K562 (cell line): Measurements from ENCODE around the gene LDAH. TPM values are rescaled to one million over a fixed set of nuclear protein-coding genes. Genes with fewer than 3 reads are reported as not detected.

Experiments used
- CHD4 ChIP-seq: fragments of 200-600 bp; sonication (generic); IDR thresholded peaks from 3 replicates; pipeline ENCODE4 v1.6.1; 2012; ENCODE audit warnings: low read depth, mild to moderate bottlenecking, mixed read lengths, low read length, inconsistent platforms; ENCODE audit not compliant: insufficient read depth, insufficient replicate concordance, poor library complexity, severe bottlenecking
- ETV6 ChIP-seq, 3 experiments: fragments of 150-350 bp in 1 of 3; sonication (generic) in 1 of 3; formaldehyde crosslinking in 1 of 3; IDR thresholded peaks; 2 replicates each; pipeline versions ENCODE4 v1.6.1 to v1.8.0; 2014 to 2022; ENCODE audit warnings: borderline replicate concordance in 2 of 3, low read depth in 2 of 3, antibody characterized with exemption in 1 of 3, low read length in 1 of 3, mild to moderate bottlenecking in 1 of 3, missing genetic modification reagents in 1 of 3
- FOXP1 ChIP-seq: sonication (generic); formaldehyde crosslinking; IDR thresholded peaks from 2 replicates; pipeline ENCODE4 v1.8.0; 2022; ENCODE audit warnings: mild to moderate bottlenecking, missing genetic modification reagents
- HEY1 ChIP-seq: fragments of 250-450 bp; sonication (Bioruptor Pico); IDR thresholded peaks from 2 replicates; pipeline ENCODE4 v1.5.0; 2020; ENCODE audit warnings: mild to moderate bottlenecking, moderate library complexity, borderline replicate concordance
- MYBL2 ChIP-seq, 2 experiments: fragments of 450-650 bp in 1 of 2; sonication (generic) in 1 of 2; formaldehyde crosslinking in 1 of 2; IDR thresholded peaks; 2 replicates each; pipeline versions ENCODE4 v1.6.1 to v1.8.1; 2017 to 2022; ENCODE audit warnings: borderline replicate concordance in 1 of 2, inconsistent platforms in 1 of 2, low read depth in 1 of 2, mild to moderate bottlenecking in 1 of 2, missing genetic modification reagents in 1 of 2, moderate library complexity in 1 of 2
- POLR2G ChIP-seq: fragments of 200-400 bp; formaldehyde crosslinking; IDR thresholded peaks from 2 replicates; pipeline ENCODE4 v1.6.1; 2017; ENCODE audit warnings: low read depth, mild to moderate bottlenecking, antibody characterized with exemption, low read length, moderate library complexity
- SNIP1 ChIP-seq: fragments of 450-650 bp; IDR thresholded peaks from 2 replicates; pipeline ENCODE4 v1.7.1; 2017; ENCODE audit warnings: low read depth, mild to moderate bottlenecking
- ZNF830 ChIP-seq: fragments of 250-450 bp; sonication (Bioruptor Pico); IDR thresholded peaks from 2 replicates; pipeline ENCODE4 v1.5.0; 2021; ENCODE audit warnings: mild to moderate bottlenecking
- polyA plus RNA-seq, 8 experiments: library from polyadenylated mRNA; depleted of rRNA in 4 of 8; stranded (reverse) in 5 of 8; unstranded in 3 of 8; fragments of >200 nt; fragmentation: Nextera tagmentation in 2 of 8; fragmentation: Illumina TruSeq in 1 of 8; extraction: Ambion mirVana in 2 of 8; extraction: Trizol in 1 of 8; gene quantifications; 2 replicates each; pipeline versions ENCODE4 v1.2.1 to v1.2.3, GENCODE V29; 2011 to 2014; ENCODE audit warnings: inconsistent platforms in 1 of 8, missing spikeins in 1 of 8
- total RNA-seq, 7 experiments: library from RNA; depleted of rRNA in 6 of 7; stranded (reverse); fragments of >200 nt in 6 of 7; fragmentation: Illumina TruSeq in 2 of 7; extraction: Trizol in 2 of 7; gene quantifications; 2 replicates each; pipeline versions ENCODE4 v1.2.1 to v1.2.3, GENCODE V29; 2011 to 2021; ENCODE audit warnings: low replicate concordance in 1 of 7
- TF ChIP-seq, protein P1 (sequence below): fragments of 450-650 bp; IDR thresholded peaks from 2 replicates; pipeline ENCODE4 v1.6.1; 2017; ENCODE audit warnings: antibody characterized with exemption, mild to moderate bottlenecking
- TF ChIP-seq, protein P2 (sequence below): fragments of 450-650 bp; IDR thresholded peaks from 2 replicates; pipeline ENCODE4 v1.6.1; 2016; ENCODE audit warnings: mild to moderate bottlenecking
- TF ChIP-seq, protein P3 (sequence below): fragments of 450-650 bp; IDR thresholded peaks from 2 replicates; pipeline ENCODE4 v1.6.1; 2017; ENCODE audit warnings: mild to moderate bottlenecking, moderate library complexity
- TF ChIP-seq, protein P4 (sequence below), 3 experiments: fragments of 200-800 bp in 1 of 3; fragments of 250-450 bp in 1 of 3; fragments of 450-650 bp in 1 of 3; sonication (Bioruptor Pico) in 1 of 3; sonication (Bioruptor generic) in 1 of 3; formaldehyde crosslinking in 1 of 3; IDR thresholded peaks; 2 replicates each; pipeline versions ENCODE4 v1.6.1 to v1.8.0; 2016 to 2022; ENCODE audit warnings: mild to moderate bottlenecking in 2 of 3, missing genetic modification characterization in 2 of 3, missing compliant biosample characterization in 1 of 3, moderate library complexity in 1 of 3

The LDAH gene
- total and polyA plus RNA-seq, 9 of the 15 experiments (the other 6 are each of a cell fraction or from before 2014, with no cell fraction given) = 22.3 to 60.1 (median 40.0) TPM

DNA sequence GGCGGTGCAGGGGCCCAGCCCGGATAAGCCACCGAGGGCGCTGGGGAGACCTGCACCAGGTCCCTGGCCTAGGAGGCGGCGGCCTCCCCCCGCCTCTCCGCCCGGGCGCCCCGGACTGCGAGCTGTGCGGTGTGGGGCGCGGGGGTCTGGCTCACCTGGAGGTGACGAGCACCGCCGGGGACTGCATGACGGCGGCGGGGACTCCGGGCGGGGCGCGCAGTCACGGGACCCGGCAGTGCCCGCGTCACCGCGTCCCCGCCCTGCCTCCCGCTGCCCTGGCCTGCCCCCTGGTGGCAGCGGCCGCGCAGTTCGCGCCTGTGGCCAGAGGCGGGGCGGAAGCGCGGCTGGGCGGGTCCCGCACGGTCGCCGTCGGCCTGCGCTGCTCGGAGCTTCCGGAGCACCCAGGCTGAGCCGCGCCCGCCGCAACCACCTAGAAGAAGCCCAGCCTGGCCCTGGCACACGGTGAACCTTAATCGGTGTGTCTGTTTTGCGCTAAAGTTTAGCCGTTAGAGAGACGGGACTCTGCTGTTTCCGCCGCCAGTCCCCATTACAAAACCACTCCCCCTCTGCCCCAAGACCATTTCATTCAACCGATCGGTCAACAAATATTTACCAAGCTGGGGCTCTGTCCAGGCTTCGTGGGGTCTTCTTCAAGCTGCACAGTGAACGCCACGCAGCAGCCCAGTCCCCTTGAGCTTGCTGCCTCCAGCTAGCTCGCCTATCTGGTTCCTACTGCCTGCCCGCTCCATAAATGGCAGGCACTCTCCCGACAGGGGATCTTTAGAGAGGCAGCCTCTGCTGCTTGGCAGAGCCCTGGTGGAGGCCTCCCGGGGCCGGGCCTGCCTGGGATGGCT lies 171.8 kb downstream of the LDAH start, which contains the start of gene HS1BP3 (continued):
- TF ChIP-seq, protein P1, sequence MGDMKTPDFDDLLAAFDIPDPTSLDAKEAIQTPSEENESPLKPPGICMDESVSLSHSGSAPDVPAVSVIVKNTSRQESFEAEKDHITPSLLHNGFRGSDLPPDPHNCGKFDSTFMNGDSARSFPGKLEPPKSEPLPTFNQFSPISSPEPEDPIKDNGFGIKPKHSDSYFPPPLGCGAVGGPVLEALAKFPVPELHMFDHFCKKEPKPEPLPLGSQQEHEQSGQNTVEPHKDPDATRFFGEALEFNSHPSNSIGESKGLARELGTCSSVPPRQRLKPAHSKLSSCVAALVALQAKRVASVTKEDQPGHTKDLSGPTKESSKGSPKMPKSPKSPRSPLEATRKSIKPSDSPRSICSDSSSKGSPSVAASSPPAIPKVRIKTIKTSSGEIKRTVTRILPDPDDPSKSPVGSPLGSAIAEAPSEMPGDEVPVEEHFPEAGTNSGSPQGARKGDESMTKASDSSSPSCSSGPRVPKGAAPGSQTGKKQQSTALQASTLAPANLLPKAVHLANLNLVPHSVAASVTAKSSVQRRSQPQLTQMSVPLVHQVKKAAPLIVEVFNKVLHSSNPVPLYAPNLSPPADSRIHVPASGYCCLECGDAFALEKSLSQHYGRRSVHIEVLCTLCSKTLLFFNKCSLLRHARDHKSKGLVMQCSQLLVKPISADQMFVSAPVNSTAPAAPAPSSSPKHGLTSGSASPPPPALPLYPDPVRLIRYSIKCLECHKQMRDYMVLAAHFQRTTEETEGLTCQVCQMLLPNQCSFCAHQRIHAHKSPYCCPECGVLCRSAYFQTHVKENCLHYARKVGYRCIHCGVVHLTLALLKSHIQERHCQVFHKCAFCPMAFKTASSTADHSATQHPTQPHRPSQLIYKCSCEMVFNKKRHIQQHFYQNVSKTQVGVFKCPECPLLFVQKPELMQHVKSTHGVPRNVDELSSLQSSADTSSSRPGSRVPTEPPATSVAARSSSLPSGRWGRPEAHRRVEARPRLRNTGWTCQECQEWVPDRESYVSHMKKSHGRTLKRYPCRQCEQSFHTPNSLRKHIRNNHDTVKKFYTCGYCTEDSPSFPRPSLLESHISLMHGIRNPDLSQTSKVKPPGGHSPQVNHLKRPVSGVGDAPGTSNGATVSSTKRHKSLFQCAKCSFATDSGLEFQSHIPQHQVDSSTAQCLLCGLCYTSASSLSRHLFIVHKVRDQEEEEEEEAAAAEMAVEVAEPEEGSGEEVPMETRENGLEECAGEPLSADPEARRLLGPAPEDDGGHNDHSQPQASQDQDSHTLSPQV = peak; percentile 76
- TF ChIP-seq ZNF830 (CRISPR knock-in tag) (no peak), MYBL2 (IDR thresholded peaks at IDR 0.05; ENCODE audit: low read depth) (no peak), MYBL2 (CRISPR knock-in tag; IDR thresholded peaks at IDR 0.05; ENCODE audit: borderline replicate concordance) (no peak), FOXP1 (CRISPR knock-in tag) (no peak), CHD4 (no peak), SNIP1 (no peak), ETV6 (IDR thresholded peaks at IDR 0.05; ENCODE audit: borderline replicate concordance in 1 of 2, low read depth in 2 of 2, low read length in 1 of 2) (no peak), ETV6 (CRISPR knock-in tag; IDR thresholded peaks at IDR 0.05; ENCODE audit: borderline replicate concordance) (no peak), HEY1 (CRISPR knock-in tag) (no peak), POLR2G (peak; percentile 88)
- TF ChIP-seq, protein P2, sequence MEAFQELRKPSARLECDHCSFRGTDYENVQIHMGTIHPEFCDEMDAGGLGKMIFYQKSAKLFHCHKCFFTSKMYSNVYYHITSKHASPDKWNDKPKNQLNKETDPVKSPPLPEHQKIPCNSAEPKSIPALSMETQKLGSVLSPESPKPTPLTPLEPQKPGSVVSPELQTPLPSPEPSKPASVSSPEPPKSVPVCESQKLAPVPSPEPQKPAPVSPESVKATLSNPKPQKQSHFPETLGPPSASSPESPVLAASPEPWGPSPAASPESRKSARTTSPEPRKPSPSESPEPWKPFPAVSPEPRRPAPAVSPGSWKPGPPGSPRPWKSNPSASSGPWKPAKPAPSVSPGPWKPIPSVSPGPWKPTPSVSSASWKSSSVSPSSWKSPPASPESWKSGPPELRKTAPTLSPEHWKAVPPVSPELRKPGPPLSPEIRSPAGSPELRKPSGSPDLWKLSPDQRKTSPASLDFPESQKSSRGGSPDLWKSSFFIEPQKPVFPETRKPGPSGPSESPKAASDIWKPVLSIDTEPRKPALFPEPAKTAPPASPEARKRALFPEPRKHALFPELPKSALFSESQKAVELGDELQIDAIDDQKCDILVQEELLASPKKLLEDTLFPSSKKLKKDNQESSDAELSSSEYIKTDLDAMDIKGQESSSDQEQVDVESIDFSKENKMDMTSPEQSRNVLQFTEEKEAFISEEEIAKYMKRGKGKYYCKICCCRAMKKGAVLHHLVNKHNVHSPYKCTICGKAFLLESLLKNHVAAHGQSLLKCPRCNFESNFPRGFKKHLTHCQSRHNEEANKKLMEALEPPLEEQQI = no peak
- TF ChIP-seq, protein P3, sequence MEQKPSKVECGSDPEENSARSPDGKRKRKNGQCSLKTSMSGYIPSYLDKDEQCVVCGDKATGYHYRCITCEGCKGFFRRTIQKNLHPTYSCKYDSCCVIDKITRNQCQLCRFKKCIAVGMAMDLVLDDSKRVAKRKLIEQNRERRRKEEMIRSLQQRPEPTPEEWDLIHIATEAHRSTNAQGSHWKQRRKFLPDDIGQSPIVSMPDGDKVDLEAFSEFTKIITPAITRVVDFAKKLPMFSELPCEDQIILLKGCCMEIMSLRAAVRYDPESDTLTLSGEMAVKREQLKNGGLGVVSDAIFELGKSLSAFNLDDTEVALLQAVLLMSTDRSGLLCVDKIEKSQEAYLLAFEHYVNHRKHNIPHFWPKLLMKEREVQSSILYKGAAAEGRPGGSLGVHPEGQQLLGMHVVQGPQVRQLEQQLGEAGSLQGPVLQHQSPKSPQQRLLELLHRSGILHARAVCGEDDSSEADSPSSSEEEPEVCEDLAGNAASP = no peak
- TF ChIP-seq, protein P4, sequence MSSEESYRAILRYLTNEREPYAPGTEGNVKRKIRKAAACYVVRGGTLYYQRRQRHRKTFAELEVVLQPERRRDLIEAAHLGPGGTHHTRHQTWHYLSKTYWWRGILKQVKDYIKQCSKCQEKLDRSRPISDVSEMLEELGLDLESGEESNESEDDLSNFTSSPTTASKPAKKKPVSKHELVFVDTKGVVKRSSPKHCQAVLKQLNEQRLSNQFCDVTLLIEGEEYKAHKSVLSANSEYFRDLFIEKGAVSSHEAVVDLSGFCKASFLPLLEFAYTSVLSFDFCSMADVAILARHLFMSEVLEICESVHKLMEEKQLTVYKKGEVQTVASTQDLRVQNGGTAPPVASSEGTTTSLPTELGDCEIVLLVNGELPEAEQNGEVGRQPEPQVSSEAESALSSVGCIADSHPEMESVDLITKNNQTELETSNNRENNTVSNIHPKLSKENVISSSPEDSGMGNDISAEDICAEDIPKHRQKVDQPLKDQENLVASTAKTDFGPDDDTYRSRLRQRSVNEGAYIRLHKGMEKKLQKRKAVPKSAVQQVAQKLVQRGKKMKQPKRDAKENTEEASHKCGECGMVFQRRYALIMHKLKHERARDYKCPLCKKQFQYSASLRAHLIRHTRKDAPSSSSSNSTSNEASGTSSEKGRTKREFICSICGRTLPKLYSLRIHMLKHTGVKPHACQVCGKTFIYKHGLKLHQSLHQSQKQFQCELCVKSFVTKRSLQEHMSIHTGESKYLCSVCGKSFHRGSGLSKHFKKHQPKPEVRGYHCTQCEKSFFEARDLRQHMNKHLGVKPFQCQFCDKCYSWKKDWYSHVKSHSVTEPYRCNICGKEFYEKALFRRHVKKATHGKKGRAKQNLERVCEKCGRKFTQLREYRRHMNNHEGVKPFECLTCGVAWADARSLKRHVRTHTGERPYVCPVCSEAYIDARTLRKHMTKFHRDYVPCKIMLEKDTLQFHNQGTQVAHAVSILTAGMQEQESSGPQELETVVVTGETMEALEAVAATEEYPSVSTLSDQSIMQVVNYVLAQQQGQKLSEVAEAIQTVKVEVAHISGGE (CRISPR knock-in tag; IDR thresholded peaks at IDR 0.05) = peak in 1 of 3 experiments; percentile 74; a peak in 2 of 6 replicates
